ENCODE measurements around the gene DNAH2. TPM values are rescaled to one million over a fixed set of nuclear protein-coding genes. Genes with fewer than 3 reads are reported as not detected.

The DNAH2 gene
- total and polyA plus RNA-seq, 9 of the 15 experiments (the other 6 are each of a cell fraction or from before 2014, with no cell fraction given), result 0.03 TPM; not detected in 8

GRCh38 chr17:7798839-7799238 is 81.3 kb downstream of the DNAH2 start (continued):
- no peak for TF ChIP-seq MXI1 (IDR thresholded peaks at IDR 0.05; ENCODE audit: low read depth, low read length)
- no peak for TF ChIP-seq FIP1L1 (IDR thresholded peaks at IDR 0.05; ENCODE audit: low read depth, low read length, poor library complexity, severe bottlenecking)

DNA sequence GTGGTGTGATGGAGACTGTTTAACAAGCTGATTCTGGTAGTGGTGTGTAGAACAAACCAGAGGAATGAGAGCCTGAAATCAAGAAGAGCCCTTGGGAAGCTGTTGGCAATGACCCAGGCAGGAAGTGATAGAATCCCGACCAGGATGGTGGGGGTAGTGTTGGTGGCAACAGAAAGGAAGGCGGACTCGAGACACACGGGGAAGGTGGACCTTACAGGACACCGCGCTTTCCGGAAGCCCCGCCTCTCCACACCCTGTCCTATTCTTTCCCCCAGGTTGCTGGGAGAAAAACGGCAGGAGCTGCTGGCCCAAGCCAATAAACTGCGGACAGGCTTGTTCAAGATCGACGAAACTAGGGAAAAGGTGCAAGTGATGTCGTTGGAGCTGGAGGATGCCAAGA is 86.4 kb downstream of the DNAH2 start:
- Histone ChIP-seq H2AFZ (ENCODE audit: low read depth, low read length) (no peak overlapping the region), H3K27ac (ENCODE audit: extremely low read depth, low read depth, low read length) (no peak overlapping the region), H3K79me2 (ENCODE audit: control insufficient read depth, insufficient read depth, low read length) (no peaks in the 10 kb centered on the region), H3K4me2 (ENCODE audit: insufficient read depth, low read length) (no peak overlapping the region), H3K4me3 (no peak overlapping the region), H3K9me1 (ENCODE audit: control insufficient read depth, insufficient read depth, low read length) (no peaks in the 10 kb centered on the region), H3K9ac (ENCODE audit: insufficient read depth in 1 of 2, low read depth in 2 of 2, low read length in 2 of 2) (no peak overlapping the region), H3K27me3 (ENCODE audit: control insufficient read depth in 2 of 2, insufficient read depth in 2 of 2, low read length in 2 of 2) (peaks cover 11 to 57% of the 10 kb centered on the region in 2 experiments; a peak in 4 of 5 replicates), H3K9me3 (replicated peaks; ENCODE audit: control insufficient read depth, insufficient read depth, low read depth, low read length) (no peaks in the 10 kb centered on the region), H3K36me3 (ENCODE audit: control insufficient read depth, insufficient read depth, low read length) (no peaks in the 10 kb centered on the region), H3K4me1 (replicated peaks in 1 of 2; ENCODE audit: control insufficient read depth in 2 of 2, insufficient read depth in 2 of 2, low read length in 2 of 2) (no peaks in the 10 kb centered on the region; a peak in 1 of 5 replicates), H4K20me1 (replicated peaks; ENCODE audit: control insufficient read depth, insufficient read depth, low read length) (no peaks in the 10 kb centered on the region)
- in situ Hi-C loops (cut with MboI), result no loop called here
- no peak for FAIRE-seq
- intact Hi-C loops (cut with micrococcal nuclease), result no loop called here
- ATAC-seq, result no peak
- no peak for DNase-seq (ENCODE audit: extremely low read depth in 1 of 4, low spot score in 3 of 4)
- under 1% methylated on average over 13 of the region's 13 CpGs for WGBS (ENCODE audit: insufficient coverage, low coverage, missing lambda C conversion rate)
- CTCF ChIA-PET (ENCODE audit: low intra/inter-chr PET ratio), result no interaction called here
- BruUV-seq (replicated peaks), result no TSS peak
- POLR2A ChIA-PET, result interaction anchor here (1.0 kb wide), 1 partner anchor 53 kb away, joined by 4 read pairs; the partner anchor contains the start of gene NAA38
- TF ChIP-seq, protein P1, sequence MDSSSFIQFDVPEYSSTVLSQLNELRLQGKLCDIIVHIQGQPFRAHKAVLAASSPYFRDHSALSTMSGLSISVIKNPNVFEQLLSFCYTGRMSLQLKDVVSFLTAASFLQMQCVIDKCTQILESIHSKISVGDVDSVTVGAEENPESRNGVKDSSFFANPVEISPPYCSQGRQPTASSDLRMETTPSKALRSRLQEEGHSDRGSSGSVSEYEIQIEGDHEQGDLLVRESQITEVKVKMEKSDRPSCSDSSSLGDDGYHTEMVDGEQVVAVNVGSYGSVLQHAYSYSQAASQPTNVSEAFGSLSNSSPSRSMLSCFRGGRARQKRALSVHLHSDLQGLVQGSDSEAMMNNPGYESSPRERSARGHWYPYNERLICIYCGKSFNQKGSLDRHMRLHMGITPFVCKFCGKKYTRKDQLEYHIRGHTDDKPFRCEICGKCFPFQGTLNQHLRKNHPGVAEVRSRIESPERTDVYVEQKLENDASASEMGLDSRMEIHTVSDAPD (CRISPR knock-in tag; IDR thresholded peaks at IDR 0.05), result no peak
- TF ChIP-seq ATF7 (IDR thresholded peaks at IDR 0.05), result no peak
- TF ChIP-seq SRSF9 (IDR thresholded peaks at IDR 0.05; ENCODE audit: borderline replicate concordance, low read depth, low read length), result no peak
- no peak for TF ChIP-seq PHB2 (IDR thresholded peaks at IDR 0.05; ENCODE audit: low read depth)
- TF ChIP-seq CBX8 (IDR thresholded peaks at IDR 0.05; ENCODE audit: borderline replicate concordance, extremely low read depth, low read depth, low read length, poor library complexity, severe bottlenecking), result no peak
- TF ChIP-seq DACH1 (IDR thresholded peaks at IDR 0.05; ENCODE audit: partially characterized antibody), result no peak
- no peak for TF ChIP-seq RERE (CRISPR knock-in tag; IDR thresholded peaks at IDR 0.05; ENCODE audit: borderline replicate concordance)
- TF ChIP-seq RAD51 (IDR thresholded peaks at IDR 0.05; ENCODE audit: borderline replicate concordance, low read depth), result no peak
- TF ChIP-seq GATA2 (CRISPR knock-in tag; IDR thresholded peaks at IDR 0.05), result no peak
- TF ChIP-seq CBFA2T3 (IDR thresholded peaks at IDR 0.05), result no peak
- no peak for TF ChIP-seq POLR2AphosphoS5 (IDR thresholded peaks at IDR 0.05; ENCODE audit: control insufficient read depth, insufficient read depth, low read depth, low read length)
- no peak for TF ChIP-seq CHCHD3 (CRISPR knock-in tag; IDR thresholded peaks at IDR 0.05)
- TF ChIP-seq SRSF7 (optimal IDR thresholded peaks at IDR 0.05; ENCODE audit: low read depth, low read length), result no peak
- no peak for TF ChIP-seq ZNF764 (CRISPR knock-in tag; IDR thresholded peaks at IDR 0.05; ENCODE audit: low read depth)

Data from K562 (cell line).